Measurements from ENCODE around the gene B3GNT8. TPM values are rescaled to one million over a fixed set of nuclear protein-coding genes. Genes with fewer than 3 reads are reported as not detected.

The B3GNT8 gene
- total RNA-seq, 4 donors from 2014 or later: 11.6 to 84.4 (median 35.3) TPM

DNA sequence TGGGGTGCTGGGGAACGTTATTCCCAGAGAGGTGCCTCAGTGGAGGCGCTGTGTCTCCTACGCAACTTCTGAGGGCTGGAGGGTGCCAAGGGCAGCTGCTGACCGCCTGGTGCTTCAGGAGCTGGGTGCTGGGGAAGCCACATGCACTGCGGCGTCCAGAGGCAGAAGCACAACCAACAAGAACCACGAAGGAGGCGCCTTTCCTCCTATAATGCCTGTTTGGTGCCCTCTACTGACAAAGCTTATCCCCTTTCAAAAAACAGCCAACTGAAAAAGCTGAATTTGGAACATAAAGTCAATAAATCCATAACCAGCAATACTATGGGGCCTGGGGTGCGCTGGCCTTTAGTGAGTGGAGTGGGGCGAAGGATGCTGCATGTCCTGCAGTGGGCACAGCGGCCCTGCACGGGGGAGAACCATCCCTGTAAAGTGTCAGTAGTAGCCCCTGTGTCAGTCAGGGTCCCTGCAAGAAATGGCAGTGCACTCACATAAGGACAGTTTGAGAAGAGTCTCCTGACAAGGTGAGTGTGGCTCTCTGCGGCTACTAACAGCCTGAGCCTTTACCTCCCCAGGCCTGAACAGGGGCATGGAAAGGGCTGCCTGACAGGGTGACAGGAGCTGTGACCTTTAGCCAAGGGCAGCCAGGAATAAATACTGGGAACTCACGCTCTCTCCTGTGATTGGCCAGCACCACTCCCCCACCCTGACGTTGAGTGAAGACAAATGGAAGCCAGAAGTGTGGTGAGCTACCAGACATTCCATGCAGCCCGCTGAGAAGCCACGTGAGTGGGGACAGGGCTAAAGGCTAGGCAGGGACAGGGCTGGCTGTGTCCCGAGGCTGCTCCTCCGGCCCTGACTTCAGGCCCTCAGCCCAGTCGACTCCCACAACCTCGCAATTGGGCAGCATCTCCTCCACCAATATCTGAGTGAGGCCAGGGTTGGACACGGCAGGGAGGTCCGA lies 4.5 kb upstream of the B3GNT8 start:
- Histone ChIP-seq H3K4me1 (peaks cover 12 to 26% (median 17%) of the 10 kb centered on the region in 3 donors), H3K27ac (no peak overlapping the region), H3K27me3 (no peaks in the 10 kb centered on the region), H3K9me3 (no peaks in the 10 kb centered on the region), H3K36me3 (peaks cover 7 to 67% (median 17%) of the 10 kb centered on the region in 3 donors), H3K4me3 (no peak overlapping the region)
- intact Hi-C loops (cut with DNase I): no loop called here
- no peak for DNase-seq
- TF ChIP-seq POLR2A (IDR thresholded peaks at IDR 0.05): no peak
- TF ChIP-seq, protein P1, sequence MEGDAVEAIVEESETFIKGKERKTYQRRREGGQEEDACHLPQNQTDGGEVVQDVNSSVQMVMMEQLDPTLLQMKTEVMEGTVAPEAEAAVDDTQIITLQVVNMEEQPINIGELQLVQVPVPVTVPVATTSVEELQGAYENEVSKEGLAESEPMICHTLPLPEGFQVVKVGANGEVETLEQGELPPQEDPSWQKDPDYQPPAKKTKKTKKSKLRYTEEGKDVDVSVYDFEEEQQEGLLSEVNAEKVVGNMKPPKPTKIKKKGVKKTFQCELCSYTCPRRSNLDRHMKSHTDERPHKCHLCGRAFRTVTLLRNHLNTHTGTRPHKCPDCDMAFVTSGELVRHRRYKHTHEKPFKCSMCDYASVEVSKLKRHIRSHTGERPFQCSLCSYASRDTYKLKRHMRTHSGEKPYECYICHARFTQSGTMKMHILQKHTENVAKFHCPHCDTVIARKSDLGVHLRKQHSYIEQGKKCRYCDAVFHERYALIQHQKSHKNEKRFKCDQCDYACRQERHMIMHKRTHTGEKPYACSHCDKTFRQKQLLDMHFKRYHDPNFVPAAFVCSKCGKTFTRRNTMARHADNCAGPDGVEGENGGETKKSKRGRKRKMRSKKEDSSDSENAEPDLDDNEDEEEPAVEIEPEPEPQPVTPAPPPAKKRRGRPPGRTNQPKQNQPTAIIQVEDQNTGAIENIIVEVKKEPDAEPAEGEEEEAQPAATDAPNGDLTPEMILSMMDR (IDR thresholded peaks at IDR 0.05): peak in 4 of 6 experiments; percentile 13 to 46 (median 16)
- 74% methylated on average over 20 to 21 of the region's 23 CpGs for WGBS, 2 donors

DNA sequence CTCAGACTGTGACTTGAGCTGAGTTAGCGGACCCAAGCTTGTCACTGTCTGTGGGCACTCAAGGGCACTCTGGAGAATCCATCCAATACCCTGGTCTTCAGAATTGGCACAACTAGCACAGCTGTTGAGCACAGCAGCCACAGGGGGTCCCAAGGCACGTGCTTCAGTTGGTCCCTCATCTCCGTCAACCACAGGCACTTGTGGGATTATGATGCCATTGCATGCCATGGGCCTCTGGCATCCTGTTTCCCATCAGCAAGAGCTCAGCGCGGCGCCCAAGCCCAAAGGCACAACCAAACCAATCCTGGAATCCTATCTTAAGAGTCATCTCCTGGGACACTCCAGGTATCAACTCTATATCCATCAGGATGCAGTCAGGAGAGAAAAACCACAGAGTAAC lies 3.7 kb upstream of the B3GNT8 start:
- Histone ChIP-seq H3K27ac (no peak overlapping the region), H3K36me3 (peaks cover 9 to 66% (median 17%) of the 10 kb centered on the region in 3 donors), H3K9me3 (no peaks in the 10 kb centered on the region), H3K27me3 (no peaks in the 10 kb centered on the region), H3K4me1 (peaks cover 20 to 34% (median 23%) of the 10 kb centered on the region in 3 donors), H3K4me3 (no peak overlapping the region)
- intact Hi-C loops (cut with DNase I): no loop called here
- no peak for DNase-seq
- WGBS, 2 donors: 69 to 87% methylated on average over 3 to 6 of the region's 6 CpGs
- TF ChIP-seq POLR2A (IDR thresholded peaks at IDR 0.05): no peak

DNA sequence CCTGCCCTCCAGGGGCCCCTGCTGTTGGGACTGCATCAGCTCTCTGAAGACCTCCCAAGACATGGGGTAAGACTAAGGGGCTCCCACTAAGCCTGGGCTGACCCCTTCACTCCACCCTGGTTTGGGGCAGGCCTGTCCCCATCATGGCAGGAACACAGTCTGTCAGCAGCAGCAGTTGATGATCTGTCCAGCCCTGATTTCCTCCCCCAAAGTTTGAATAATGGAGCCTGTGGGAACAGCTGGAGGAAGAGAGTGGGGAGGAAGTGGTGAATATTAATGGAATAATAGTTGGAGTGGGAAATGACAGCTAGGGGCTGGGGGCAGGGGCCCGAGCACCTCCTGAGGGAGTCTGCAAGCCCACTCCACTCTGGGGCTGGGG lies 1.3 kb upstream of the B3GNT8 start:
- 60 to 100% methylated on average over 1 of the region's 1 CpG for WGBS, 2 donors
- Histone ChIP-seq H3K36me3 (peaks cover 16 to 68% (median 36%) of the 10 kb centered on the region in 3 donors), H3K4me1 (peaks cover 32 to 56% (median 37%) of the 10 kb centered on the region in 3 donors)

DNA sequence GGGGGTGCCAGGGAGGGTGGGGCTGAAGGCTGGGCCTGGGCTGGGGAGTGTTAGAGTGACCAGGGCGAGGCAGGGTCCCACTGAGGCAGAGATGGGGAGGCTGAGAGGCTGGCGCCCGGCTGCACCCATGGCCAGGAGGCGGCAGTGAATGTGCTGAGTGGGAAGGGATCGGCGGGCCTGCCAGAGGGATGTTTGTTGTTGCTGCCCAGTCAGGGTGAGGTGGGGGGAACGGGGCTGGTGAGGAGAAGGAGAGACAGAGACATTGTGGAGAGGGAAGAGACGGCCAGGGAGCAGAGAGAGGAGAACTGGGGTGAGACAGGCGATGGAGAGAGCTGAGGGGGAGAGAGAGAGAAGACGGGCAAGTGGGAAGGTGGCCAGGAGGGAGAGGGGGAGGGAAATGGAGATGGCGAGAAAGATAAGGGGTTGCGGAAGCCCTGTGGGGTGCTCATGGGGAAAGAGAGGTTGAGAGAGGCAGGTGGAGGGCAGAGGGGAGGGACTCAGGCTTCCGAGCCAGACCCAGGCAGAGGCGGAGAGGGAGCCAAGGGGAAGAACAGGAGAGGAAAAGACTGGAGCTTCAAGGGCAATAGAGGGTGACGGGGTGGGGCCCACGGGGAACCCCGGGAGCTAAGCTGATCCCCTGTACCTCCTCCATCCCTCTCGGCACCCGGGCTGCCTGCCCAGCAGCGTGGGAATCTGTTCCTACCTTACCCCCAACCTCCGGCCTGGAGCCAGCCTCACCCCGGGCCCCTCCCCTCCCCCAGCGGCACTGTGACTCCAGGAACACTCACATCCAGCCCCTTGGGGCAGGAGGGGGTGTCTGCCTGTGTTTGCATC lies 690 bp upstream of the B3GNT8 start:
- H3K27me3 ChIP-seq: no peaks in the 10 kb centered on the region
- peaks cover 22 to 68% (median 37%) of the 10 kb centered on the region in 3 donors for H3K36me3 ChIP-seq
- TF ChIP-seq, protein P1 (IDR thresholded peaks at IDR 0.05): peak in 1 of 6 experiments; percentile 5
- TF ChIP-seq POLR2A (IDR thresholded peaks at IDR 0.05): no peak
- DNase-seq: no peak
- peak overlapping the region; percentile 60 to 71 (median 66) for H3K4me3 ChIP-seq
- no peaks in the 10 kb centered on the region for H3K9me3 ChIP-seq
- H3K4me1 ChIP-seq: peaks cover 32 to 56% (median 37%) of the 10 kb centered on the region in 3 donors
- intact Hi-C loops (cut with DNase I): no loop called here
- peak overlapping the region; percentile 92 to 97 (median 96) for H3K27ac ChIP-seq
- whole genome bisulfite sequencing, 2 donors: 8 to 17% methylated on average over 20 to 21 of the region's 23 CpGs

More for the DNA sequence above, 1.3 kb upstream of the B3GNT8 start:
- TF ChIP-seq, protein P1 (IDR thresholded peaks at IDR 0.05): no peak
- TF ChIP-seq POLR2A (IDR thresholded peaks at IDR 0.05): no peak
- peak overlapping the region; percentile 60 to 71 (median 66) for H3K4me3 ChIP-seq
- H3K27ac ChIP-seq: peak overlapping the region; percentile 92 to 97 (median 96)
- no peaks in the 10 kb centered on the region for H3K9me3 ChIP-seq
- intact Hi-C loops (cut with DNase I): no loop called here
- no peak for DNase-seq
- no peaks in the 10 kb centered on the region for H3K27me3 ChIP-seq

DNA sequence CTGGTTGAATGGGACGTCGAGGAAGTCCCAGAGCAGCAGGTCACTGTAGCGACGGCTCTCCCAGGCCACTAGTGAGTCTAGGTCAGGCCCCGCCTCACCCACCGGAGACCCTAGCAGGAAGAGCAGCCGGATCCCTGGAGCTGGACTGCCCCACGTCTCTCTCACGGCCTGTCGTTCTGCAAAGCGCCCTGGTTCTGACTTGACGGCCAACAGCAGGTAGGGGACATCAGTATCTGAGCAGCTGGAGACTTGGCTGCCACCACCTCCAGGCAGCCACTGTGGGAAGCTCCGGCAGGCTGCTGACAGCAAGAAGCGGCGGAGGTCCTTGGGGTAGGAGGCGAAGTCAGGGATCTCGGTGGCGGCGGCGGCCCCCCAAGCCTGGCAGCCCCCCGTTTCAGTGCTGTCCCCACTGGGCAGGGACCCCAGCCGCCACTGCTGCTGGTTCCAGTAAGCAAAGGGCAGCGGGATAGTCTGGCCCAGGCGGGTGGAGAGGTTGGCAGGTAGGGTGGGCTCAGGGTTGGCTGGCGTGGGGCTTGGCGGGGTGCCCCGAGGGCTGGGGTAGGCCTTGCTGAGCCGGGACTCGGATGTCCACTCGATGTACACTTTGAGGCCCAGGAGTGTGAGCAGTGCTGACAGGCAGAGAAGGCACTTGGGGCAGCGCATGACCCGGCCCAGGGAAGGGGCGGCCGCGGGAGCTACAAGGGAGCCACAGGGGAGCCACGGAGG lies 895 bp downstream of the B3GNT8 start:
- Histone ChIP-seq H3K27ac (peak overlapping the region; percentile 92 to 97 (median 96)), H3K4me3 (peak overlapping the region; percentile 60 to 71 (median 66)), H3K27me3 (no peaks in the 10 kb centered on the region), H3K9me3 (no peaks in the 10 kb centered on the region), H3K4me1 (peaks cover 32 to 68% (median 41%) of the 10 kb centered on the region in 3 donors), H3K36me3 (peaks cover 22 to 68% (median 34%) of the 10 kb centered on the region in 3 donors)
- TF ChIP-seq, protein P1 (IDR thresholded peaks at IDR 0.05): no peak
- TF ChIP-seq POLR2A (IDR thresholded peaks at IDR 0.05): no peak
- 40 to 64% methylated on average over 2 to 9 of the region's 36 CpGs for WGBS, 2 donors
- no peak for DNase-seq
- intact Hi-C loops (cut with DNase I): no loop called here

Measured in esophagus squamous epithelium (tissue), 5 donors.